Glutamatergic neuron (in vitro differentiated cells): Measurements from ENCODE around the gene ZNF136. TPM values are rescaled to one million over a fixed set of nuclear protein-coding genes. Genes with fewer than 3 reads are reported as not detected.

Experiments used
- DNase-seq: peaks from one replicate; pipeline ENCODE4 v3.0.0; 2022
- H3K27ac Mint-ChIP-seq: one replicate; pipeline ENCODE4 v1.8.0; 2020; ENCODE audit warnings: mild to moderate bottlenecking, mixed read lengths, inconsistent platforms; ENCODE audit not compliant: unreplicated experiment
- H3K27me3 Mint-ChIP-seq: one replicate; pipeline ENCODE4 v1.8.0; 2020; ENCODE audit warnings: mild to moderate bottlenecking, moderate library complexity, mixed read lengths, inconsistent platforms; ENCODE audit not compliant: unreplicated experiment
- H3K36me3 Mint-ChIP-seq: one replicate; pipeline ENCODE4 v1.8.0; 2020; ENCODE audit warnings: mild to moderate bottlenecking, mixed read lengths, inconsistent platforms; ENCODE audit not compliant: unreplicated experiment
- H3K4me1 Mint-ChIP-seq: one replicate; pipeline ENCODE4 v1.8.0; 2020; ENCODE audit warnings: mild to moderate bottlenecking, low read depth, mixed read lengths, inconsistent platforms; ENCODE audit not compliant: unreplicated experiment
- H3K4me3 Mint-ChIP-seq: one replicate; pipeline ENCODE4 v1.8.0; 2020; ENCODE audit warnings: mild to moderate bottlenecking, mixed read lengths, inconsistent platforms; ENCODE audit not compliant: unreplicated experiment
- H3K9me3 Mint-ChIP-seq: one replicate; pipeline ENCODE4 v1.8.0; 2020; ENCODE audit warnings: mild to moderate bottlenecking, moderate library complexity, mixed read lengths, inconsistent platforms; ENCODE audit not compliant: unreplicated experiment
- CTCF ChIP-seq: fragments of 200-600 bp; sonication (generic); IDR thresholded peaks from one replicate; pipeline ENCODE4 v1.5.0; 2021; ENCODE audit not compliant: partially characterized antibody, unreplicated experiment
- total RNA-seq: library from RNA; stranded (reverse); fragmentation: NEBNext Ultra II Directional; extraction: Animal tissue kit (Norgen Biotek cat#: 25700); gene quantifications from one replicate; pipeline ENCODE4 v1.2.1, GENCODE V29; 2021; ENCODE audit not compliant: unreplicated experiment

ZNF136 gene
- total RNA-seq, 1 donor from 2014 or later, result 15.5 TPM

DNA sequence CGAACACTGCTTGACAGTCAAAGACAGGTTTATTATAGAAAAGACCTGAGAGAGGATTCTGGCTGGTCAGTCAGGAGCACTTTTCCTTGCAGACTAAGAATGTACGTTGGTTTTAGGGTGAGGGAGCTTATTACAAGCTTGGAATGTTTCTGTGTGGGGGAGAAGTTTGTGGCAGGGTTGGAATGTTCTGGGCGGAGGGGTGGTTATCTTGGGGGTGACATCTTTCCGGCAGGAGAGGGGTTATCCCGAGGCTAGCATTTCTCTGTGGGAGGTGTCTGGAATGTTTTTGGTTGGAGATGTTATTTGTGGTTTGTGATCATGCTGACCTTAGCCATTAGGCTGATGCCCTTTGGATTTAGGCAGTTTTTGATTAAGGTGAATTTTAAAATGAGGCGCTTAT is 61.8 kb downstream of the ZNF136 start:
- H3K36me3 Mint-ChIP-seq, result peaks cover 18% of the 10 kb centered on the region
- no peak for TF ChIP-seq CTCF
- H3K9me3 Mint-ChIP-seq, result peaks cover 7% of the 10 kb centered on the region
- no peak overlapping the region for H3K4me3 Mint-ChIP-seq
- DNase-seq, result no peak
- peaks cover under 1% of the 10 kb centered on the region for H3K27me3 Mint-ChIP-seq
- H3K27ac Mint-ChIP-seq, result no peak overlapping the region
- no peaks in the 10 kb centered on the region for H3K4me1 Mint-ChIP-seq

DNA sequence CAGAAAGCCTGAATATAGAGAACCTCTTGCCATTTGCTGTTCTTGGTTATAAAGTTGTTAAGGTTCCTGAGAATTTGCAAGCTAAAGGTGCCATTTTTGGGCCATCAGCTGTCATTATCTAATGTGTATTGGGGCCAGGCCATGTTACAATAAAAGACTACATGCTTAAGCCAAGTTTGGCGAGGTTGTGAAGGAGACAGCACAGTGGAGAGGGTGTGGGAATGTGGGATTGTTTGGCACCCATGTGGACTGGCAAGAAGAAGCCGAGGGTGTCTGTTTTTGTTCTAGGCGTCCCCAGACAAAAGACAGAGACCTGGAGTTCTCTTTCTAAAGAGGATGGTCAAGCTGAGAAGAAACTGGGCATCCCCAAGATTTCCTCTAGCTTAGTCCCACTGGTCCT is 67.1 kb downstream of the ZNF136 start:
- Mint-ChIP-seq H3K4me3 (peak overlapping the region; percentile 31), H3K27ac (no peak overlapping the region), H3K9me3 (peaks cover 16% of the 10 kb centered on the region), H3K4me1 (peaks cover 5% of the 10 kb centered on the region), H3K27me3 (peaks cover 5% of the 10 kb centered on the region), H3K36me3 (peaks cover 48% of the 10 kb centered on the region)
- TF ChIP-seq CTCF, result no peak
- DNase-seq, result no peak

DNA sequence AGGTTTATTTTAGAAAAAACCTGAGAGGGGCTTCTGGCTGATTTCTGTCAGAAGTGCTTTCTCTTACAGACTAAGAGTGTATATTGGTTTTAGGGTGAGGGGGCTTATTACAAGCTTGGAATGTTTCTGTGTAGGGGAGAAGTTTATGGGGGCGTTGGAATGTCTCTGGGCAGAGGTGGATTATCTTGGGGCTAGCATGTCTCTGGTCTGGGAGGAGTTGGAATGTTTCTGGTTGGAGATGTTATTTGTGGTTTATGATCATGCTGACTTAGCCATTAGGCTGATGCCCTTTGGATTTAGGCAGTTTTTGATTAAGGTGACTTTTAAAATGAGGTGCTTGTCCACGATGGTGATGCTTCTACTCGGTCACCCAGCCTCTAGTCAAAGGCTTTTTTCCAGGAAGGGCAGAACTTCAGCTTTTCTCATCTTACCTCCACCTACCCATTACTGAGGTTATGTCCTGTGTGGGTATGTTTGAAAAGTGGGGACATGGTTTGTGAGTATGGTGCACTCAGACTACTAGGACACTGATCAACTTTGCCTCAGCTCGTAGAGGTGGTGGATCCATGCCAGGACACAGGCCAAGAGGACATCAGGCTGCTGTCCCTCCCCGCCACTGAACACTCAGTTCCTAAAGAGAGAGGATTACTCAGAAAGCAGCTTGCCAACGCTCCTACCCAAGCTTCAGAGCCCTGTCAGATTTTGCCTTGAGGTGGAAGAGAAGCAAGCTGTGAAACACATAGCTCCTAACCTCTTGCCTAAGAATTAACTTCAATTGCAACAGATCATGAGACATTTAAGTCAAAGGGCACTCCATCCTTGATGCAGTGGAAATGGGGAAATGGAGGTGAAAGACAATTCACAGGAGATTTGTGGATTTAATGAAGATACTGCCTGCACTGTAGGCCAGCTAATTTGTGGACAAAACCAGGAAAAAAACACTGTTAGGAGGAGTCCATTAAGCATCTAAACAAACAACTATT is 68.1 kb downstream of the ZNF136 start:
- H3K27me3 Mint-ChIP-seq, result peaks cover 5% of the 10 kb centered on the region
- no peak for DNase-seq
- peak overlapping the region; percentile 52 for H3K27ac Mint-ChIP-seq
- no peak for TF ChIP-seq CTCF
- H3K36me3 Mint-ChIP-seq, result peaks cover 53% of the 10 kb centered on the region
- H3K4me1 Mint-ChIP-seq, result peaks cover 5% of the 10 kb centered on the region
- no peak overlapping the region for H3K4me3 Mint-ChIP-seq
- peaks cover 16% of the 10 kb centered on the region for H3K9me3 Mint-ChIP-seq

DNA sequence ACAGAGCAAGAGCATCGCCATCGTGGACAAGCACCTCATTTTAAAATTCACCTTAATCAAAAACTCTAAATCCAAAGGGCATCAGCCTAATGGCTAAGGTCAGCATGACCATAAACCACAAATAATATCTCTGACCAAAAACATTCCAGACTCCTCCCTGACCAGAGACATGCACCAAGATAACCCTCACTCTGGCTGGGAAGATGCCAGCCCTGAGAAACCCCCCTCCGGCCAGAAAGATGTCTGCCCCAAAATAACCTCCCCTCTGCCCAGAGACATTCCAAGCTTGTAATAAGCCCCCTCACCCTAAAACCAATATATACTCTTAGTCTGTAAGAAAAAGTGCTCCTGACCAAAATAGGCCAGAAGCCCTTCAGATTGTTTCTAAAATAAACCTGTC is 70.1 kb downstream of the ZNF136 start:
- peaks cover 58% of the 10 kb centered on the region for H3K36me3 Mint-ChIP-seq
- H3K4me3 Mint-ChIP-seq, result no peak overlapping the region
- peaks cover 18% of the 10 kb centered on the region for H3K9me3 Mint-ChIP-seq
- DNase-seq, result no peak
- no peak for TF ChIP-seq CTCF
- H3K27me3 Mint-ChIP-seq, result peaks cover 5% of the 10 kb centered on the region
- H3K27ac Mint-ChIP-seq, result peak overlapping the region; percentile 86
- peaks cover 5% of the 10 kb centered on the region for H3K4me1 Mint-ChIP-seq
